ENCODE data around the gene MOK. TPM values are rescaled to one million over a fixed set of nuclear protein-coding genes. Genes with fewer than 3 reads are reported as not detected.

MOK gene
- polyA plus RNA-seq, 1 donor: 11.1 TPM

Other genes with a start within 250 kb of the MOK start
- gene HSP90AA1, start 218.1 kb downstream of the MOK start, polyA plus RNA-seq (ENCODE audit: insufficient read length): 266 TPM
- gene WDR20, start 165.3 kb downstream of the MOK start, polyA plus RNA-seq (ENCODE audit: insufficient read length): 26.3 TPM
- 13.1 TPM for gene ZNF839, start 14.6 kb upstream of the MOK start, polyA plus RNA-seq (ENCODE audit: insufficient read length)
- 26.4 TPM for gene CINP, start 57.7 kb upstream of the MOK start, polyA plus RNA-seq (ENCODE audit: insufficient read length)
- 15.7 TPM for gene TECPR2, start 57.8 kb upstream of the MOK start, polyA plus RNA-seq (ENCODE audit: insufficient read length)
- gene ANKRD9, start 204.6 kb upstream of the MOK start, polyA plus RNA-seq (ENCODE audit: insufficient read length): 21.9 TPM

All from hindlimb muscle (tissue), 1 donor.